Activated CD4-positive, CD25-positive, alpha-beta regulatory T cell treated with anti-CD3 and anti-CD28 coated beads, Interleukin-2, amount 50 U/mL, for 24 hours (primary cell): ENCODE measurements around the gene PKMYT1.
"Not testable (repeated sequence)": the region's sequence is repeated elsewhere in the genome, so short reads cannot be mapped to it uniquely, and the experiment has no call there.

ENCODE experiments used
- ATAC-seq, 2 donors: fragments of 150-1000 bp; cut with Tn5 transposase; one replicate each; pipeline ENCODE4 v1.10.0; 2021; ENCODE audit warnings: mild to moderate bottlenecking in 1 of 2, moderate library complexity in 1 of 2

The PKMYT1 gene

DNA sequence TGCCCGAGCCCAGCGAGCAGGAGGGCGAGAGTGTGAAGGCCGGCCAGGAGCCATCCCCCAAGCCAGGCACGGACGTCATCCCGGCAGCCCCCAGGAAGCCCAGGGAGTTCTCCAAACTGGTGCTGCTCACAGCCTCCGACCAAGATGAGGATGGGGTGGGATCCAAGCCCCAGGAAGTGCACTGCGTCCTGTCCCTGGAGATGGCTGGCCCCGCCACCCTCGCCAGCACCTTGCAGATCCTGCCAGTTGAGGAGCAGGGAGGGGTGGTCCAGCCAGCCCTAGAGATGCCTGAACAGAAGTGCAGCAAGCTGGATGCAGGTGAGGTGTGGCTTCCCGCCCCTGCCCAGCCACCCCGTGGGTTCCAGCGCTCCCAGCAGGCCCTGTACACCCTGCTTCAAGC, 50.6 kb downstream of the PKMYT1 start:
- no peak for ATAC-seq

DNA sequence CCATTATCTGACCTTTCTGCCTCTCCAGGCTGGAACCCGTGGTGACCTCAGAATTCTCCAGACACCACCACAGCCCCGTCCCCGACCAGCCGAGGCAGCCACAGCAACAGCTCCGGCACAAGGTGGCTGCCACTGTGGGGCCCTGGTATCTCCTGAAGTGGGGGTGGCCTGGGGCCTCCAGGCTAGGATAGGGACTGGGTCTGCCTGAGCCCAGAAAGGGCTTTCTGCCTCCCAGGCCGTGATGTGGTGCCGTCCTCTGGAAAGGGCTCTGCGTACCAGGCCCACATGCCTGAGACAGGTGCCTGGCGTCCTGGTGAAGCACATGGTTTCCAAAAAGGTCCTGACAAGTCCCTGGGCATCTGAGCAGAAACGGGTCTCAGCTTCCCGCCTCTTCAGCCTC, 51.5 kb downstream of the PKMYT1 start:
- no peak for ATAC-seq

GRCh38 chr16:2928151-2928550, 52.1 kb downstream of the PKMYT1 start:
- not testable (repeated sequence) for ATAC-seq

- peak; percentile 99 for ATAC-seq
These were observed 53.1 kb downstream of the PKMYT1 start for GRCh38 chr16:2927010-2927646.

DNA sequence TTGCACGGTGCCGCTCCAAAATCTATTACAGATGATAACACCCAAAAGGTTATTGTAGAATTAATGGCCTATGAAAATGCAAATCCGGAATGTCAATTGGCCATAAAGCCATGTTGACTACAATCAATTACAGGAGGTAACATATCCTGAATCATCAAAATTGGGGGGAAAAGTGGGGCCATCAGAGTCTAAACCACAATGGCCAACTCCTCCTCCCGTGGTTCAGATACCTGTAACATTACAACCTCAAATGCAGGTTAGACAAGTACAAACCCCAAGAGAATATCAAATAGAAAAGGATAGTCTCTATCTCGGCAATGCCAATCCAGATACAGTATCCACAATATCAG, 53.6 kb downstream of the PKMYT1 start:
- ATAC-seq: no peak

GRCh38 chr16:2925951-2926649, 54.1 kb downstream of the PKMYT1 start:
- no peak for ATAC-seq

GRCh38 chr16:2924901-2925755, 55.1 kb downstream of the PKMYT1 start:
- ATAC-seq: no peak

- ATAC-seq: no peak
These were observed 56.8 kb downstream of the PKMYT1 start for GRCh38 chr16:2923481-2923880.
